Stimulated activated CD8-positive, alpha-beta memory T cell treated with anti-CD3 and anti-CD28 coated beads, Interleukin-12 subunit alpha, Interleukin-12 subunit beta, amount 100 ng/mL, for 24 hours (primary cell): Measurements from ENCODE around the gene MRPS9.

Source experiments
- DNase-seq: peaks from one replicate; pipeline ENCODE4 v3.0.0-alpha.2; 2020; ENCODE audit errors: extremely low read depth

MRPS9 gene

GRCh38 chr2:105118960-105119359, 81.1 kb downstream of the MRPS9 start:
- no peak for DNase-seq

- no peak for DNase-seq
Observed at GRCh38 chr2:105121434-105121833, 83.6 kb downstream of the MRPS9 start.

- no peak for DNase-seq
Observed at GRCh38 chr2:105125428-105125827, 87.6 kb downstream of the MRPS9 start.

GRCh38 chr2:105125920-105126319, 88.1 kb downstream of the MRPS9 start:
- no peak for DNase-seq

DNA sequence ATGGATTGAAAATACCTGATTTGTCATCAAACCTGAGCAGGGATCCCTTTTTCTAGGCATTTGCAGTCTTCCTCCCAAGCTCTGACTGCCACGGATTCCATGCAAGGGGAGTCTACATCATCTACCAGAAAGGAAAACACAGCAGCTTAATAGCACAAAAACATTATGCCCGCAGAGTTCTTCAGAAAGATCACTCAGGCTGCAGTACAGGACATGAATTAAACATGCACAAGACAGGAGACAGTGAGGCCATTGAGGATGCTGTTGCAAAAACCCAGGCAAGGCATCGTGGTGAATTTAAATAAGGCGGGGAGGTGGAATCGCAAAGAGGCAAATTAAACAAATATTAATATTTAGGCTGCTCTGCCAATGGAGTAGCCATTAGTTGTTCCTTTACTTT, 88.5 kb downstream of the MRPS9 start:
- no peak for DNase-seq

- no peak for DNase-seq
Observed at GRCh38 chr2:105127289-105127915, 89.5 kb downstream of the MRPS9 start.

DNA sequence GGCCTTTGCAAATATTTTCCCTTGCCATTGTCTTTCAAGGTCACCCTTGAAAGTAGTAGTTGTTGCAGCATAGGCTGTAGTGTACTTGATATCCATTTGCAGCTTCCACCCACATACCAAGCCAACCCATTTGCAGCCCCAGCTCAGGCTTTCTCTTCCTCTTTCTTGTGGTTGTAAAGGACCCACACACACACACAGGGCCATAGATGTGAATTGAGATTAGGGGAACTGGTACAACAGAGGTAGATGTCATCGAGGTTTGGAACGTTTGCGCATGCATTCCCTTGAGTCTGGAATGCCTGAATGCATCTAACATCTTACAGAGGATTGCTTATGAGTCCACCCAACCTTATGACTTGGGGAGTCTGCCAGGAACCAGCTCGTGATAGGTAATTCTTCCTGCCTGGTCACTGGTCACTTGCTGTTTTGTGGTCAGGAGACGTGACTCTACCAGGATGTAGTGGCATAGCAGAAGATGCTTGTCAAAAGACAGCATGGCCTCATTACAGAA, 91.9 kb downstream of the MRPS9 start:
- no peak for DNase-seq

DNA sequence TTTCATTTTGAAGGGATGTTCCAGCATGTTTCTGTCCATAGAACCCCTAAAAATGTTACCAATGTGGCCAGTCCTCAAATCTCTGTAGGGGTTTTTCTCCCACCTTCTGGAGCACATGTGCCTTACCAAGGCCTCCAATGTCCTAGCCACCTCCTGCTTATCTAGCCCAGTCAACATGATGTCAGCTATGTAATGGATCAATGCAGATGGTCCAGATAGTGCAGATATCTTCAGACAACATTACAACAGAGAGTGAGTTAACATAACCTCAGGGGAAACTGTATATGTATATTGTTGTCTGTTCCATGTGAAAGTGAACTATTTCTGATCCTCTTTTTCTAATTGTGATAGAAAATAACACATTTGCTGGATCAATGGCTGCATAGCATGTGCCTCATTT, 92.7 kb downstream of the MRPS9 start:
- DNase-seq: no peak

DNA sequence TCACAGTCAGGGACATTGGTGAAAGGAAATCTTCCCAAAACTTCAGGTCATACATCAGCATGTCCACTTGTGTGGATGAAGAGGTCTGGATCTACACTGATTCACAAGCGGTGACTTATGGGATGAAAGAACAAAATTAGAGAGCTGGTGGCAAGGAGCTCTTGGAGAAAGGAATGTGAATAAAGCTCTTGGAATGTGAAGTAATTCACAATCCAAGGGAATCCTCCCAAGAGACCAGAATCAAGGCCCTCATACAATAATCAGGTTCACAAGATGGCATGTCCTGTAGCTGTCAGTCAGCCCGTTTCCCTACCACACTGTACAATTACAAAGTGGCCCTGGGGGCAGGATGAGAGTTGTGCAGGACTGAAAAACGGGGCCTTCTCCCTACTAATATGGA, 96.2 kb downstream of the MRPS9 start:
- no peak for DNase-seq

- no peak for DNase-seq
Observed at GRCh38 chr2:105135436-105135835, 97.6 kb downstream of the MRPS9 start.

GRCh38 chr2:105136394-105136793, 98.5 kb downstream of the MRPS9 start:
- no peak for DNase-seq

- no peak for DNase-seq
Observed at GRCh38 chr2:105138643-105139042, 100.8 kb downstream of the MRPS9 start.

- DNase-seq: no peak
Observed at GRCh38 chr2:105139556-105140239, 101.8 kb downstream of the MRPS9 start.

- DNase-seq: no peak
Observed at GRCh38 chr2:105140240-105140568, 102.3 kb downstream of the MRPS9 start.

- DNase-seq: no peak
Observed at GRCh38 chr2:105141099-105141614, 103.3 kb downstream of the MRPS9 start.

- no peak for DNase-seq
Observed at GRCh38 chr2:105142239-105142638, 104.4 kb downstream of the MRPS9 start.

DNA sequence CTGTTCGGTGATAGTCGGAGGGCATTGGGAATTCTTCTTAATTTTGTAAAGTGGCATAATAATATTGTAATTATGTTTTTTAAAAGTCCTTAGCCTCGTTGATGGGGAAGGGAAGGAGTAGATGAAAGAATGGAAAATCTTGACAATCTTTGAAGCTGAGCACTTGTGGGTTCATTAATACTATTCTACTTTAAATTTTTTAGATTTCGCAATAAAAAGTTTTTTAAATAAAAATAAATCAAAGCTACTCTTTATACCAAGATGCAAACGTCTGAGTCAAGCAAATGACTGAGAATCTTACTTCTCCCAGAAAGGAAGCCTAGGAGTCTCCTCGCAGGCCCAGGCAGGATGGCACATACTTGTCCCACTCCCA, 105.2 kb downstream of the MRPS9 start:
- DNase-seq: no peak

GRCh38 chr2:105143467-105144151, 105.7 kb downstream of the MRPS9 start:
- no peak for DNase-seq

- no peak for DNase-seq
Observed at GRCh38 chr2:105144152-105144940, 106.5 kb downstream of the MRPS9 start.

DNA sequence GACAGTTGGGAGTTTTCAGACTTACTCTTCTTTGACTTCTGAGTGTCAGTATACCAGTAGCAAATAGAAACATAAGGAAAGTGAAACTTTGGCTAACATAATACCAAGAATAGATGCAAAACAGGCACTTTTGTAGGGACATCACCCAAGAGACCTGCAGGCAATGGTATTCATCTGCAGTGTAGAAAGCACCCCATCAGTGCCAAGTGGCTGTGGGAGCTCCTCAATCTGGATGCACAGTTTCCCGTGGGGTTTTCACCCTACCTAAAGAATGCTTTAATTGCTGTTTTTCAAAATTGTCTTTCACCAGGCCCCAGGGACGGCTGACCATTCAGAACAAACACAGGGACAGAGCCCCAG, 107.1 kb downstream of the MRPS9 start:
- no peak for DNase-seq

DNA sequence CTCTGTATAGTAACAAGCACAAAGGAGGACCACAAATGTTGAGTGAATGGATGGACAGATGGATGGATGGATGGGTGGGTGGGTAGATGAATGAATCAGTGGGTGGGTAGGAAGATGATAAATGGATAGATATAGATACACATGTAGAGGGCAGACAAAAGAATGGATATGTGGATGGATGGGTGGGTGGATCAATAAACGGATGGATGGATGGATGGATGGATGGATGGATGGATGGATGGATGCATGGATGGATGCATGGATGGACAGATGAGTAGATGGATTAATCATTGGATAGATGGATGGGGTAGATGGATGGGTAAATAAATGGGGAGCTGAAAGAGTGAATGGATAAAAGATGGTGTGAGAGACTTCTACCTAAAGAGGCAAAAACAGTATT, 111.4 kb downstream of the MRPS9 start:
- DNase-seq: no peak
